ENCODE data around the gene DHX16. TPM values are rescaled to one million over a fixed set of nuclear protein-coding genes. Genes with fewer than 3 reads are reported as not detected.

The DHX16 gene
- total RNA-seq, 1 donor from 2014 or later, result 38.5 TPM

- peak overlapping the region; percentile 99 for H3K4me3 Mint-ChIP-seq (ENCODE audit: unreplicated experiment)
- H3K9me3 Mint-ChIP-seq (ENCODE audit: unreplicated experiment), result no peaks in the 10 kb centered on the region
- H3K27me3 Mint-ChIP-seq (ENCODE audit: unreplicated experiment), result peaks cover 20% of the 10 kb centered on the region
- TF ChIP-seq CTCF (IDR thresholded peaks at IDR 0.05; ENCODE audit: unreplicated experiment), result no peak
- peak overlapping the region; percentile 82 for H3K27ac Mint-ChIP-seq (ENCODE audit: unreplicated experiment)
- peaks cover 43% of the 10 kb centered on the region for H3K4me1 Mint-ChIP-seq (ENCODE audit: unreplicated experiment)
- DNase-seq (ENCODE audit: low spot score), result no peak
- peaks cover 34% of the 10 kb centered on the region for H3K36me3 Mint-ChIP-seq (ENCODE audit: low read depth, unreplicated experiment)
These were observed 58.6 kb downstream of the DHX16 start for GRCh38 chr6:30614044-30614842.

- peaks cover 42% of the 10 kb centered on the region for H3K36me3 Mint-ChIP-seq (ENCODE audit: low read depth, unreplicated experiment)
- no peak for TF ChIP-seq CTCF (IDR thresholded peaks at IDR 0.05; ENCODE audit: unreplicated experiment)
- no peak for DNase-seq (ENCODE audit: low spot score)
These were observed 59.4 kb downstream of the DHX16 start for GRCh38 chr6:30613251-30614043.

GRCh38 chr6:30612687-30613248 lies 60.0 kb downstream of the DHX16 start:
- Mint-ChIP-seq H3K9me3 (ENCODE audit: unreplicated experiment) (no peaks in the 10 kb centered on the region), H3K4me1 (ENCODE audit: unreplicated experiment) (peaks cover 33% of the 10 kb centered on the region), H3K27me3 (ENCODE audit: unreplicated experiment) (peaks cover 19% of the 10 kb centered on the region), H3K4me3 (ENCODE audit: unreplicated experiment) (no peak overlapping the region), H3K27ac (ENCODE audit: unreplicated experiment) (peak overlapping the region; percentile 80), H3K36me3 (ENCODE audit: low read depth, unreplicated experiment) (peaks cover 43% of the 10 kb centered on the region)
- no peak for TF ChIP-seq CTCF (IDR thresholded peaks at IDR 0.05; ENCODE audit: unreplicated experiment)
- DNase-seq (ENCODE audit: low spot score), result no peak

More at GRCh38 chr6:30613251-30614043, 59.4 kb downstream of the DHX16 start:
- H3K27me3 Mint-ChIP-seq (ENCODE audit: unreplicated experiment), result peaks cover 20% of the 10 kb centered on the region
- H3K4me3 Mint-ChIP-seq (ENCODE audit: unreplicated experiment), result peak overlapping the region; percentile 62
- no peaks in the 10 kb centered on the region for H3K9me3 Mint-ChIP-seq (ENCODE audit: unreplicated experiment)
- H3K4me1 Mint-ChIP-seq (ENCODE audit: unreplicated experiment), result peaks cover 37% of the 10 kb centered on the region
- H3K27ac Mint-ChIP-seq (ENCODE audit: unreplicated experiment), result peak overlapping the region; percentile 80

- no peak for DNase-seq (ENCODE audit: low spot score)
- Mint-ChIP-seq H3K4me3 (ENCODE audit: unreplicated experiment) (no peak overlapping the region), H3K27ac (ENCODE audit: unreplicated experiment) (no peak overlapping the region), H3K36me3 (ENCODE audit: low read depth, unreplicated experiment) (peaks cover 42% of the 10 kb centered on the region), H3K27me3 (ENCODE audit: unreplicated experiment) (peaks cover 17% of the 10 kb centered on the region), H3K4me1 (ENCODE audit: unreplicated experiment) (peaks cover 34% of the 10 kb centered on the region), H3K9me3 (ENCODE audit: unreplicated experiment) (no peaks in the 10 kb centered on the region)
- peak; percentile 26 for TF ChIP-seq CTCF (IDR thresholded peaks at IDR 0.05; ENCODE audit: unreplicated experiment)
These were observed 60.6 kb downstream of the DHX16 start for GRCh38 chr6:30612213-30612612.

Measured in endothelial cell (in vitro differentiated cells).